OCI-LY3 (cell line): ENCODE results near the gene ABCB9.

Experiments
- EZH2phosphoT487 ChIP-seq: fragments of 200-600 bp; shearing (Covaris generic); IDR thresholded peaks from 2 replicates; pipeline ENCODE4 v1.6.1; 2018; ENCODE audit warnings: antibody characterized with exemption, mixed run types, low read depth
- TF ChIP-seq, protein P1 (sequence below): fragments of 200-600, 300-600 bp; sonication (generic); IDR thresholded peaks from 2 replicates; pipeline ENCODE4 v1.5.1; 2014; ENCODE audit warnings: antibody characterized with exemption, low read length, low read depth

- TF ChIP-seq, protein P1, sequence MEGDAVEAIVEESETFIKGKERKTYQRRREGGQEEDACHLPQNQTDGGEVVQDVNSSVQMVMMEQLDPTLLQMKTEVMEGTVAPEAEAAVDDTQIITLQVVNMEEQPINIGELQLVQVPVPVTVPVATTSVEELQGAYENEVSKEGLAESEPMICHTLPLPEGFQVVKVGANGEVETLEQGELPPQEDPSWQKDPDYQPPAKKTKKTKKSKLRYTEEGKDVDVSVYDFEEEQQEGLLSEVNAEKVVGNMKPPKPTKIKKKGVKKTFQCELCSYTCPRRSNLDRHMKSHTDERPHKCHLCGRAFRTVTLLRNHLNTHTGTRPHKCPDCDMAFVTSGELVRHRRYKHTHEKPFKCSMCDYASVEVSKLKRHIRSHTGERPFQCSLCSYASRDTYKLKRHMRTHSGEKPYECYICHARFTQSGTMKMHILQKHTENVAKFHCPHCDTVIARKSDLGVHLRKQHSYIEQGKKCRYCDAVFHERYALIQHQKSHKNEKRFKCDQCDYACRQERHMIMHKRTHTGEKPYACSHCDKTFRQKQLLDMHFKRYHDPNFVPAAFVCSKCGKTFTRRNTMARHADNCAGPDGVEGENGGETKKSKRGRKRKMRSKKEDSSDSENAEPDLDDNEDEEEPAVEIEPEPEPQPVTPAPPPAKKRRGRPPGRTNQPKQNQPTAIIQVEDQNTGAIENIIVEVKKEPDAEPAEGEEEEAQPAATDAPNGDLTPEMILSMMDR: no peak
- no peak for TF ChIP-seq EZH2phosphoT487
Measured at GRCh38 chr12:122937622-122938091, 28.6 kb downstream of the ABCB9 start.
